Tibial nerve (tissue), 4 donors: ENCODE results near the gene TTC39C.

Experiments used
- CTCF ChIP-seq, 5 experiments: fragments of 200-600 bp in 3 of 5; fragments of 450-650 bp in 2 of 5; sonication (generic) in 3 of 5; IDR thresholded peaks; one replicate each; pipeline ENCODE4 v1.5.1; 2016 to 2019; ENCODE audit warnings: antibody characterized with exemption in 5 of 5, mild to moderate bottlenecking in 3 of 5, moderate library complexity in 2 of 5
- EP300 ChIP-seq, 2 donors: sonication (generic); formaldehyde crosslinking; IDR thresholded peaks; one replicate each; pipeline ENCODE4 v1.6.1; 2017; ENCODE audit warnings: antibody characterized with exemption in 2 of 2, mild to moderate bottlenecking in 1 of 2
- POLR2A ChIP-seq, 2 donors: fragments of 450-650 bp; IDR thresholded peaks; one replicate each; pipeline ENCODE4 v1.6.1; 2017; ENCODE audit warnings: antibody characterized with exemption in 2 of 2, mild to moderate bottlenecking in 2 of 2, moderate library complexity in 2 of 2

- no peak for TF ChIP-seq CTCF (IDR thresholded peaks at IDR 0.05)
- no peak for TF ChIP-seq POLR2A (IDR thresholded peaks at IDR 0.05)
- TF ChIP-seq EP300 (IDR thresholded peaks at IDR 0.05), result no peak
These were observed 11.9 kb downstream of the TTC39C start for GRCh38 chr18:24026457-24026856.
